HepG2 (cell line): Measurements from ENCODE around the gene CREBBP. TPM values are rescaled to one million over a fixed set of nuclear protein-coding genes. Genes with fewer than 3 reads are reported as not detected.

Source experiments
- HDAC1 ChIP-seq: sonication (generic); formaldehyde crosslinking; IDR thresholded peaks from 2 replicates; pipeline ENCODE4 v1.5.1; 2020; ENCODE audit warnings: mild to moderate bottlenecking, missing genetic modification reagents
- KAT8 ChIP-seq: IDR thresholded peaks from 2 replicates; pipeline ENCODE4 v1.6.1; 2016; ENCODE audit warnings: missing genetic modification reagents, missing compliant biosample characterization
- KLF15 ChIP-seq: sonication (generic); formaldehyde crosslinking; IDR thresholded peaks from 2 replicates; pipeline ENCODE4 v1.8.1; 2023; ENCODE audit warnings: borderline replicate concordance, mild to moderate bottlenecking, inconsistent platforms, missing genetic modification reagents, mixed read lengths
- KLF6 ChIP-seq: IDR thresholded peaks from 2 replicates; pipeline ENCODE4 v1.8.0; 2016; ENCODE audit warnings: missing biosample characterization, missing genetic modification reagents
- MAF1 ChIP-seq: sonication (generic); formaldehyde crosslinking; IDR thresholded peaks from 2 replicates; pipeline ENCODE4 v1.5.0; 2020; ENCODE audit warnings: missing genetic modification reagents, borderline replicate concordance
- PAF1 ChIP-seq: IDR thresholded peaks from 2 replicates; pipeline ENCODE4 v1.6.1; 2016; ENCODE audit warnings: missing genetic modification reagents, missing compliant biosample characterization
- SMARCE1 ChIP-seq: fragments of 450-650 bp; IDR thresholded peaks from 2 replicates; pipeline ENCODE4 v1.6.1; 2017; ENCODE audit warnings: borderline replicate concordance
- ZBTB21 ChIP-seq: sonication (generic); formaldehyde crosslinking; IDR thresholded peaks from 2 replicates; pipeline ENCODE4 v1.4.0; 2020; ENCODE audit warnings: missing genetic modification reagents
- ZBTB26 ChIP-seq: IDR thresholded peaks from 2 replicates; pipeline ENCODE4 v1.6.1; 2016; ENCODE audit warnings: missing compliant biosample characterization, missing genetic modification reagents, borderline replicate concordance
- ZFP36L1 ChIP-seq: sonication (generic); formaldehyde crosslinking; IDR thresholded peaks from 2 replicates; pipeline ENCODE4 v1.8.0; 2022; ENCODE audit warnings: mild to moderate bottlenecking, missing genetic modification reagents, moderate library complexity
- ZFP37 ChIP-seq: sonication (generic); formaldehyde crosslinking; IDR thresholded peaks from 2 replicates; pipeline ENCODE4 v1.4.0; 2020; ENCODE audit warnings: missing genetic modification reagents, borderline replicate concordance
- ZFYVE20 ChIP-seq: sonication (generic); formaldehyde crosslinking; IDR thresholded peaks from 2 replicates; pipeline ENCODE4 v1.8.0; 2023; ENCODE audit warnings: low read depth, mild to moderate bottlenecking, moderate library complexity, missing genetic modification reagents, borderline replicate concordance
- ZMYM3 ChIP-seq: sonication (generic); formaldehyde crosslinking; IDR thresholded peaks from 2 replicates; pipeline ENCODE4 v1.5.1; 2020; ENCODE audit warnings: mild to moderate bottlenecking, missing genetic modification reagents
- ZNF337 ChIP-seq: sonication (generic); formaldehyde crosslinking; IDR thresholded peaks from 2 replicates; pipeline ENCODE4 v1.5.1; 2020; ENCODE audit warnings: missing genetic modification reagents, low read depth, mild to moderate bottlenecking, borderline replicate concordance
- ZNF552 ChIP-seq: sonication (generic); formaldehyde crosslinking; IDR thresholded peaks from 2 replicates; pipeline ENCODE4 v1.9.0; 2022; ENCODE audit warnings: missing genetic modification reagents, mild to moderate bottlenecking, borderline replicate concordance
- ZNF576 ChIP-seq: sonication (generic); formaldehyde crosslinking; IDR thresholded peaks from 2 replicates; pipeline ENCODE4 v1.4.0; 2020; ENCODE audit warnings: mild to moderate bottlenecking, missing genetic modification reagents
- ZNF616 ChIP-seq: sonication (generic); formaldehyde crosslinking; IDR thresholded peaks from 2 replicates; pipeline ENCODE4 v1.5.0; 2020; ENCODE audit warnings: low read depth, mild to moderate bottlenecking, missing genetic modification reagents
- ZNF644 ChIP-seq: IDR thresholded peaks from 2 replicates; pipeline ENCODE4 v1.6.1; 2016; ENCODE audit warnings: low read depth
- ZNF766 ChIP-seq: sonication (generic); formaldehyde crosslinking; IDR thresholded peaks from 2 replicates; pipeline ENCODE4 v1.5.0; 2020; ENCODE audit warnings: missing genetic modification reagents, borderline replicate concordance
- polyA plus RNA-seq, 8 experiments: library from polyadenylated mRNA; depleted of rRNA in 3 of 8; stranded (reverse) in 7 of 8; unstranded in 1 of 8; fragments of >200 nt; fragmentation: Illumina TruSeq in 4 of 8; extraction: Trizol in 4 of 8; gene quantifications; 2 replicates each; pipeline versions ENCODE4 v1.2.1 to v1.2.3, GENCODE V29; 2011 to 2016; ENCODE audit warnings: low read depth in 4 of 8, missing spikeins in 1 of 8, mixed read lengths in 1 of 8; ENCODE audit not compliant: insufficient read depth in 1 of 8
- total RNA-seq, 5 experiments: library from RNA; depleted of rRNA; stranded (reverse); fragments of >200 nt; fragmentation: Illumina TruSeq; extraction: Trizol; gene quantifications; 2 replicates each; pipeline ENCODE4 v1.2.3, GENCODE V29; 2016; ENCODE audit warnings: low read depth in 1 of 5
- TF ChIP-seq, protein P1 (sequence below): IDR thresholded peaks from 2 replicates; pipeline ENCODE4 v1.6.1; 2016; ENCODE audit warnings: low read depth, missing genetic modification reagents, missing compliant biosample characterization
- TF ChIP-seq, protein P2 (sequence below): IDR thresholded peaks from 2 replicates; pipeline ENCODE4 v1.6.1; 2016; ENCODE audit warnings: low read depth, borderline replicate concordance
- TF ChIP-seq, protein P3 (sequence below): sonication (generic); formaldehyde crosslinking; IDR thresholded peaks from 2 replicates; pipeline ENCODE4 v1.5.0; 2020; ENCODE audit warnings: missing genetic modification reagents

CREBBP gene
- total and polyA plus RNA-seq, 2 of the 13 experiments (the other 11 are each of a cell fraction or from before 2014, with no cell fraction given) = 5.3 to 10.4 TPM

DNA sequence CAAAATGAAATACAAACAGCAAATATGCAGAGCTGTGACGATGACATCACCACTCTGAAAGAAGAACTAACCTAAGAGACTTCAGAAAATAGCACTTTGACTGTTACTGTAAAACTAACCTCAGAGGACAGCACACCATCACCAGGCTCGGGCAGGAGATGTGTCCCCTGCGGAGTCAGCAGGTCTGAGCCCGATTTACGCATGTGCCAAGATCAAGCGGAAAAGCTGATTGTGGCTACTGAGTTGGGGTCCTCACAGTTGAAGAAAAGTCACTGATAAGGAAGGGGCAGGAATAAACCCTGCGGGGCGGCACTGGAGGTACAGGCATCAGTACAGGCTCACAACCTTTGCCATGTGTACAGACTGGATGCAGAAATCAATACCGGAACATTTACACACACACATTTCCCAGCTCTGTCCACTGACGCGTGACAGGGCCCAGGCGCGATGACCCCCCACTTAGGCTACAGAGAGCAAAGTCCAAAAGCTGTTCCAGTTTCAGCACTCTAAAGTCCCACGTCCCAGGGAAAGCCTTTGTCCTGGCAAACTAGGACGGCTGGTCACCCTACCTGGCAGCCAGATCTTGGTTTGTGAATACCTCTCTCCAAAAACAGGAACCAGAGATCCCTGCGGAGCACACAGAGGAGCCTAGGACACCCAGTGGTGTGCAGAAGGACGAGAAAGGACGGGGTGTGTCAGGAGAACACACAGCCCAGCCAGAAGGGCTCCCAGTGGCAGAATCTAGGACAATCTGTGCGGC, 184.7 kb downstream of the CREBBP start (continued):
- TF ChIP-seq, protein P1, sequence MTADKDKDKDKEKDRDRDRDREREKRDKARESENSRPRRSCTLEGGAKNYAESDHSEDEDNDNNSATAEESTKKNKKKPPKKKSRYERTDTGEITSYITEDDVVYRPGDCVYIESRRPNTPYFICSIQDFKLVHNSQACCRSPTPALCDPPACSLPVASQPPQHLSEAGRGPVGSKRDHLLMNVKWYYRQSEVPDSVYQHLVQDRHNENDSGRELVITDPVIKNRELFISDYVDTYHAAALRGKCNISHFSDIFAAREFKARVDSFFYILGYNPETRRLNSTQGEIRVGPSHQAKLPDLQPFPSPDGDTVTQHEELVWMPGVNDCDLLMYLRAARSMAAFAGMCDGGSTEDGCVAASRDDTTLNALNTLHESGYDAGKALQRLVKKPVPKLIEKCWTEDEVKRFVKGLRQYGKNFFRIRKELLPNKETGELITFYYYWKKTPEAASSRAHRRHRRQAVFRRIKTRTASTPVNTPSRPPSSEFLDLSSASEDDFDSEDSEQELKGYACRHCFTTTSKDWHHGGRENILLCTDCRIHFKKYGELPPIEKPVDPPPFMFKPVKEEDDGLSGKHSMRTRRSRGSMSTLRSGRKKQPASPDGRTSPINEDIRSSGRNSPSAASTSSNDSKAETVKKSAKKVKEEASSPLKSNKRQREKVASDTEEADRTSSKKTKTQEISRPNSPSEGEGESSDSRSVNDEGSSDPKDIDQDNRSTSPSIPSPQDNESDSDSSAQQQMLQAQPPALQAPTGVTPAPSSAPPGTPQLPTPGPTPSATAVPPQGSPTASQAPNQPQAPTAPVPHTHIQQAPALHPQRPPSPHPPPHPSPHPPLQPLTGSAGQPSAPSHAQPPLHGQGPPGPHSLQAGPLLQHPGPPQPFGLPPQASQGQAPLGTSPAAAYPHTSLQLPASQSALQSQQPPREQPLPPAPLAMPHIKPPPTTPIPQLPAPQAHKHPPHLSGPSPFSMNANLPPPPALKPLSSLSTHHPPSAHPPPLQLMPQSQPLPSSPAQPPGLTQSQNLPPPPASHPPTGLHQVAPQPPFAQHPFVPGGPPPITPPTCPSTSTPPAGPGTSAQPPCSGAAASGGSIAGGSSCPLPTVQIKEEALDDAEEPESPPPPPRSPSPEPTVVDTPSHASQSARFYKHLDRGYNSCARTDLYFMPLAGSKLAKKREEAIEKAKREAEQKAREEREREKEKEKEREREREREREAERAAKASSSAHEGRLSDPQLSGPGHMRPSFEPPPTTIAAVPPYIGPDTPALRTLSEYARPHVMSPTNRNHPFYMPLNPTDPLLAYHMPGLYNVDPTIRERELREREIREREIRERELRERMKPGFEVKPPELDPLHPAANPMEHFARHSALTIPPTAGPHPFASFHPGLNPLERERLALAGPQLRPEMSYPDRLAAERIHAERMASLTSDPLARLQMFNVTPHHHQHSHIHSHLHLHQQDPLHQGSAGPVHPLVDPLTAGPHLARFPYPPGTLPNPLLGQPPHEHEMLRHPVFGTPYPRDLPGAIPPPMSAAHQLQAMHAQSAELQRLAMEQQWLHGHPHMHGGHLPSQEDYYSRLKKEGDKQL = peak; percentile 77
- TF ChIP-seq ZNF644 (CRISPR knock-in tag) (peak; percentile 40; the same call in 1 of the 2 replicates), PAF1 (no peak), ZNF552 (CRISPR knock-in tag) (peak; percentile 74; the same call in 1 of the 2 replicates), ZFYVE20 (no peak), ZBTB26 (CRISPR knock-in tag) (no peak; the same call in none of the 2 replicates), ZFP37 (CRISPR knock-in tag) (peak; percentile 38; the same call in 1 of the 2 replicates), ZNF337 (CRISPR knock-in tag) (peak; percentile 91), MAF1 (no peak), KLF6 (peak; percentile 49; the same call in 1 of the 2 replicates), ZMYM3 (peak; percentile 82), ZNF766 (CRISPR knock-in tag) (peak; percentile 86; the same call in 1 of the 2 replicates), SMARCE1 (no peak), HDAC1 (CRISPR knock-in tag) (peak; percentile 98), ZBTB21 (CRISPR knock-in tag) (peak; percentile 28; the same call in 1 of the 2 replicates), KLF15 (CRISPR knock-in tag) (no peak; the same call in 1 of the 2 replicates), ZFP36L1 (CRISPR knock-in tag) (0 out of 2 replicates have a peak, but pooled peaks have one; percentile 42), ZNF616 (CRISPR knock-in tag) (peak; percentile 87; the same call in 1 of the 2 replicates), ZNF576 (CRISPR knock-in tag) (no peak), KAT8 (CRISPR knock-in tag) (peak; percentile 78)
- TF ChIP-seq, protein P2, sequence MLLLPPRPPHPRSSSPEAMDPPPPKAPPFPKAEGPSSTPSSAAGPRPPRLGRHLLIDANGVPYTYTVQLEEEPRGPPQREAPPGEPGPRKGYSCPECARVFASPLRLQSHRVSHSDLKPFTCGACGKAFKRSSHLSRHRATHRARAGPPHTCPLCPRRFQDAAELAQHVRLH (CRISPR knock-in tag) = no peak
- TF ChIP-seq, protein P3, sequence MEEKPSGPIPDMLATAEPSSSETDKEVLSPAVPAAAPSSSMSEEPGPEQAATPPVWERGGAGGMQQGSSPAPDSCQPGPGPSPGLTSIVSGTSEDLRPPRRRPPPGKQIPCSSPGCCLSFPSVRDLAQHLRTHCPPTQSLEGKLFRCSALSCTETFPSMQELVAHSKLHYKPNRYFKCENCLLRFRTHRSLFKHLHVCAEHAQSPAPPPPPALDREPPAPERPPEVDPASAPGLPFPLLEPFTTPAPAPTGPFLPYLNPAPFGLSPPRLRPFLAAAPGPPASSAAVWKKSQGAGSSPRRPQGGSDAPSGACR (CRISPR knock-in tag) = peak; percentile 96
